Activated T-cell treated with anti-CD3 and anti-CD28 coated beads for 24 hours (primary cell): ENCODE results near the gene HSF5.
"Not testable (repeated sequence)": the region's sequence is repeated elsewhere in the genome, so short reads cannot be mapped to it uniquely, and the experiment has no call there.

Experiments
- DNase-seq: peaks from one replicate; pipeline ENCODE4 v3.0.0-alpha.2; 2020; ENCODE audit warnings: low read depth

HSF5 gene

DNA sequence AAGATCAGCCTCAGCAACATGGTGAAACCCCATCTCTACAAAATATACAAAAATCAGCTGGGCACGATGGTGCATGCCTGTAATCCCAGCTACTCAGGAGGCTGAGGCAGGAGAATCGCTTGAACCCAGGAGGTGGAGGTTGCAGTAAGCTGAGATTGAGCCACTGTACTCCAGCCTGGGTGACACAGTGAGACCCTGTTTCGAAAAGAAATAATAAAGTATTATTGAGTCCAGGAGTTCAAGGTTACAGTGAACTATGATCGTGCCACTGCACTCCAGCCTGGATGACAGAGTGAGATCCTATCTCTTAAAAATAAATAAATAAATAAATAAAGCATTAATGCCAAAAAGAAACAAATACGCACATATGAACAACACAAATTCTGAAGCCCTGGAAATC lies 6.4 kb downstream of the HSF5 start:
- DNase-seq, result not testable (repeated sequence)

- DNase-seq, result no peak
Measured at GRCh38 chr17:58480090-58480489, 8.1 kb downstream of the HSF5 start.

DNA sequence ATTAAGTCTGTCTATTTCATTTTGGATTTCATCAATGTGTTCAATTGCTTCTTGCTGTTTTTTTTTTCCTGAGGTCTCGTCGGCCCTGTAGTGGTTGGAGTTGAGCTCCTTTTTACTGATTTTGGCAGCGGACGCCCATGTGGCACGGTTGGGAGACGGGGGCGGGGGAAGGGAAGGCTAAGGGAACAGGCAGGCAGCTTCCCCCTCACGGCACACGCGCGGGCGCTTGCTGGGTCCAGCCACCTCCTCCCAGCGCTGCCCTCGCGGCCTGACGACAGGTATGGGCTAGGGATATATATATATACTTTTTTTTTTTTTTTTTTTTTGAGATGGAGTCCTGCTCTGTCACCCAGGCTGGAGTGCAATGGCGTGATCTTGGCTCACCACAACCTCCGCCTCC lies 11.4 kb downstream of the HSF5 start:
- no peak for DNase-seq

GRCh38 chr17:58475985-58476384 lies 12.2 kb downstream of the HSF5 start:
- DNase-seq, result no peak

DNA sequence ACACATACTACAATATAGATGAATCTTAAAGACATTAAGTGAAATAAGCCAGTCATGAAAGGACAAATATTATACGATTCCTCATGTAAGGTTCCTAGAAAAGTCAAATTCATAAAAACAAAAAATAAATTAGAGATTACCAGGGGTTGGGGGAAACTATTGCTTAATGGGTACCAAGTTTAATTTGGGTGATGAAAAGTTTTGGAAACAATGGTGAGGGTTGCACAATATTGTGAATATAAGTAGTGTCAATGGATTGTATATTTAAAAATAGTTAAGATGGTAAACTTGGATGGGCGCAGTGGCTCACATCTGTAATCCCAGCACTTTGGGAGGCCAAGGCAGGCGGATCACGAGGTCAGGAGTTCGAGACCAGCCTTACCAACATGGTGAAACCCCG lies 17.9 kb downstream of the HSF5 start:
- DNase-seq, result no peak

DNA sequence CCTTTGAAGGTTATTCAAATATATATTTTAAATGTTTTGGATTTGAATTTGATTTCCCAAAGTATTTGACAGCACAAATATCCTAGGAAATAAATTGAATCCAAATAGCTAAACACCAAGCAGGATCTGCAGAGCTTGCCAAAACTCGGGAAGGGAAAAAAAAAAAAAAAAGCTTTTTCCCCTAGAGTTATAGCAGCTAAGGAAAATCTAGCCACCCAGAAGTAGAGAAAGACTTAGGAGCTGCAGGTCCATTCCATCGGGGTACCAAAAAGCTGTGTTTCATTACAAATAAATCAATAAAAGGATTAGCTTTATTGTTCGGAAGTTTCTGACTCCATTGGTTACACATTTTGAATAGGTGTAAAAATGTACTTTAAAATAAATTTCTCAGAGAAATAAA lies 19.3 kb downstream of the HSF5 start:
- no peak for DNase-seq

DNA sequence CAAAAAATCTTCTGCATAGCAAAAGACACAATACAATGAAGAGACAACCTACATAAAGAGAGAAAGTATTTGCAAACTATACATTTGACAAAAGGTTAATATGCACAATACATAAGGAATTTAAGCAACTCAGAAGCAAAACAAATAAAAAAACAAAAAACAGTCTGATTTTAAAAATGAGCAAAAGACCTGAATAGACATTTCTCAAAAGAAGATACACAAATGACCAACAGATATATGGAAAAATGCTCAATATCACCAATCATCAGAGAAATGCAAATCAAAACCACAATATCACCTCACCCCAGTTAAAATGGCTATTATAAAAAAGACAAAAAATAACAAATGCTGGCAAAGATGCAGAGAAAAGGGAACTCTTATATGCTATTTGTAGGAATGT lies 32.7 kb downstream of the HSF5 start:
- DNase-seq, result no peak

GRCh38 chr17:58452738-58453137 lies 35.5 kb downstream of the HSF5 start:
- DNase-seq, result no peak

DNA sequence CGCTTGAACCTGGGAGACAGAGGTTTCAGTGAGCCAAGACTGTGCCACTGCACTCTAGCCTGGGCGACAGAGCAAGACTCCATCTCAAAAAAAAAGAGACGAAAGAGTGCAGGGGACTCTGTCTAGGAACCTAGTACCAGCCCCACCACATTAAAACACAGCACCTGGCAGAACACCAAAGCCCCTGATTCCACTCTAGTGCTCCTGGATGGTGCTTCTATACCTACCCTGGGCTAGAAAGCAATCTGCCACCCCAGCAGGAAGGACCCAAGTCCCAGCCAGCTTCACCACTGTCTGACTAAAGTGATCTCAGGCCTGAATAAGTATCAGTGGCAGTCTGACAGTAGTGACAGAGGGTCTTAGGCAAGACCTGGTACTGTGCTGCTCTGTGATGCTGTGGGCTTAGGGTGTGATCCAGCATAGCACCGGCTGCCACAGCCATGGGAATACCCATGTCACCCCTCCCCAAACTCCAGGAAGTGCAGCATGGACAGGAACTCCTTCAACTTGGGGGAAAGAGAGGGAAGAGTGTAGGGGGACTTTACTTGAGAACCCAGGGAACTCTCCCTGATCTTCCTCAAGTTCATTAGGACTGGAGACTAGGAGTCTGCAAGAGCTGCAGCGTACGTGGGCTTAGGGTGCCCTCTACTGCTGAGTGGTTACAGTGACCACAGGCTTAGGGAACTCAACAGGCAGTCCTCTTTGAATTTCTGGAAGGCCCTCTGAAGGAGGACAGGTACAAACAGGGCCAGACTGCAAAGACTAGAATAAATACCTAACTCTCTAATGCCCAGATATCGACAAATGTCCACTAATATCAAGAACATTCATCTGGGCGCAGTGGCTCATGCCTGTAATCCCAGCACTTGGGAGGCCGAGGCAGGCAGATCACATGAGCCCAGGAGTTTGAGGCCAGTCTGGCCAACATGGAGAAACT lies 40.9 kb downstream of the HSF5 start:
- DNase-seq, result peak; percentile 49

GRCh38 chr17:58446086-58446485 lies 42.1 kb downstream of the HSF5 start:
- no peak for DNase-seq

- DNase-seq, result no peak
Measured at GRCh38 chr17:58436805-58437239, 51.4 kb downstream of the HSF5 start.

DNA sequence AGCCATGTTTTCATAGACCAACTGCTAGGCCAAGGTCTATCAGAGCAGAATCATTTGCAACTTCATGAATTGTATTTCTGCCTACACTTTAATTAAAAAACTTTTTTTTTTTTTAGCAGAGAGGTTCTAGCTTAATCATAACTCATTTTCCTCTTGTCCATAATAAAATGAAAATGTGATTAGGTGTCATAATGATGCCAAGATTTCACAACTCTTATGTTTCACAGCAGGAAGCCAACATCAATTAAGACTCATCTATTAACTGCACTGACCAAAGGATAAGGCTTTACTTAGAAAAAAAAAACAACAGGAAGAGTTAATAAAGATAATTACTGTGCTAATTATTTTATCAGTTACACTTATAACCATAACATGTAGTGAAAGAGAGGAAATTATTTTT lies 52.0 kb downstream of the HSF5 start:
- no peak for DNase-seq

DNA sequence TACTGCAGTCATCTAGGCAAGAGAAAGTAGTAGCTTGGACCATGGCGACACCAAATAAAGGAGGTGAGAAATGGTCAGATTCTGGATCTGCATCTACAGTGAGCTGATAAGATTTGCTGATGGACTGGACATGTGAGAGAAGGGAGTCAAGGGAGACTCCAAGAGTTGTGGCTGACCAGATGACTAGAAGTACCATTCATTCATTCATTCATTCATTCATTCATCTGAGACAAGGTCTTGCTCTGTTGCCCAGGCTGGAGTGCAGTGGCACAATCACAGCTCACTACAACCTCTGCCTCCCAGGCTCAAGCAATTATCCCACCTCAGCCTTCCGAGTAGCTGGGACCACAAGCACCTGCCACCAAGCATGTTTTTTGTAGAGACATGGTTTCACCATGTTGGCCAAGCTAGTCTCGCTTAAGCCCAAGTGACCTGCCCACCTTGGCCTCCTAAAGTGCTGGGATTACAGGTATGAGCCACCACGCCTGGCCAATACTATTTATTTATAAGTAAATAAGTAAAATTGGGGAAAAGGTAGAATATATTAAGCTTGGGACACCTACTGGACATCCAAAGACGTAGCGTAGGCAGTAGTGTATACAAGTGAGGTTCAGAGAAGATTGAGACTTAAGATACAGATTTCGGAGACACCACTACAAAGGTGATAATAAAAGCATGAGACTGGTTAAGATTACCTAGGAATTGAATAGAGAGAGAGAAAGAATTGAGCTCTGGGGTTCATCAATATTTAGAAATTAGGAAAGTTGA lies 55.2 kb downstream of the HSF5 start:
- DNase-seq, result no peak

DNA sequence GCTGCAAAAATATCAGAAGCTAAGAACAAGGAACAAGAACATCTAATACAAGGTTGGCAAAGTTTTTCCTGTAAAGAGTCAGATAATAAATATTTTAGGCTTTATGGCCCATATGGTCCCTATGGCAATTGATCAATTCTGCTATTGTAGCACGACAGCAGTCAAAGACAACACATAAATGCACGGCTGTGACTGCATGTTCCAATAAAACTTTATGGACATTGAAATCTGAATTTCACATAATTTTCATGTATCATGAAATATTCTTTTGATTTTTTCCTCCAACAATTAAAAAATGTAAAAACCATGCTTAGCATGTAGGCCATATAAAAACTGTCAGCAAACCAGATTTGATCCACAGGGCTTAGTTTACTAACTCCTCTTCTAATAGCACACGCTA lies 60.4 kb downstream of the HSF5 start:
- DNase-seq, result no peak

- no peak for DNase-seq
Measured at GRCh38 chr17:58421711-58422110, 66.5 kb downstream of the HSF5 start.

GRCh38 chr17:58420827-58421226 lies 67.4 kb downstream of the HSF5 start:
- no peak for DNase-seq

DNA sequence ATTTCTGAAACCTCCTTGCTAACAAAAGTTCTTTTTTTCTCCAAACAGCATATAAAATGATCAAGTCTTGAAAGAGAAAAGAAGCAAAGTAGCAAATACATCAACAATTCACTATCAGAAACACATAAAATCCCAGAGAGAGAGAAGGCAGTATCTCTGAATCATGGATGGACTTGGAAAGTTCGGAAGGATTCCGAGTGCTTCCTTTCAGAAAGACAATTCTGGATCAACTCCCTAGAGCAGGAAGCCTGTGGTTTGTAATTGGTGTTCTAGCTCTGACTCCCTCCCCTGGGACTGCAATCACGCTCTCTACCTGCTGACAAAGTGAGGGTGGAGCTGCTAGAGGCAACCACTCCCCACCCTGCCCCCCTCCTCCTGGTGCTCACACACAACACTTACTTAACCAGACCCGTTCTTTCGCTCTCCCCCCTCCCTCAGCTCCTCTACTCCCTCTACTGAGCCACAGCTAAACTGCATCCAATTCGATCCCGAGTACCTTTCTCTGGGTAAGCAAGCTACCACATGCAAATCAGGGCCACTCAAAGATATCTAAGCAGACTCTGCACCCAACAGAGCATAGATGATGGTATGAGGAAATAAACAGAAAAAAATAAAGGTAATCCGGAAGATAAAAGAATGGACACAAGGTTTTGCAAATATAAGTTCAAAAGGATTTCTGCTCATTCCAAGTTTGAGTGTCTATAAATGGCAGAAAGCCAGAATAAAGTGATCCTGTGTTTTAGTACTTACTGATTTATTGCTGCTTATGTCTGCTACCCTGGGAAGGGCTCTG lies 70.7 kb downstream of the HSF5 start, which contains the start of gene RNF43:
RNF43 (minus strand) TSS at position 235 of the 793 bp plus-strand sequence. CDS start 1,957 bp downstream, outside the sequence.
- peak; percentile 80 for DNase-seq

GRCh38 chr17:58416937-58417299 lies 71.3 kb downstream of the HSF5 start:
- no peak for DNase-seq

GRCh38 chr17:58416396-58416795 lies 71.8 kb downstream of the HSF5 start:
- no peak for DNase-seq

GRCh38 chr17:58415371-58416055 lies 72.7 kb downstream of the HSF5 start:
- DNase-seq, result no peak

GRCh38 chr17:58414596-58414997 lies 73.6 kb downstream of the HSF5 start:
- no peak for DNase-seq

GRCh38 chr17:58413684-58414083 lies 74.5 kb downstream of the HSF5 start:
- DNase-seq, result no peak
